Breast epithelium (tissue), 4 donors: ENCODE results near the gene COL8A1. TPM values are rescaled to one million over a fixed set of nuclear protein-coding genes. Genes with fewer than 3 reads are reported as not detected.
"Not testable (repeated sequence)": the region's sequence is repeated elsewhere in the genome, so short reads cannot be mapped to it uniquely, and the experiment has no call there.

Experiments
- DNase-seq, 2 donors: peaks; one replicate each; pipeline ENCODE4 v3.0.0-alpha.2; 2019; ENCODE audit warnings: low spot score in 2 of 2
- H3K27ac ChIP-seq, 2 donors: fragments of 200-600 bp; sonication (generic) in 1 of 2; one replicate each; pipeline ENCODE4 v1.5.1; 2016 to 2019; ENCODE audit warnings: mild to moderate bottlenecking in 1 of 2
- H3K27me3 ChIP-seq, 2 donors: fragments of 200-600 bp; sonication (generic) in 1 of 2; one replicate each; pipeline versions ENCODE4 v1.5.1 to v1.6.0; 2017 to 2019; ENCODE audit warnings: control low read depth in 1 of 2, mild to moderate bottlenecking in 1 of 2
- H3K36me3 ChIP-seq: fragments of 200-600 bp; one replicate; pipeline ENCODE4 v1.5.1; 2019
- H3K4me1 ChIP-seq, 2 donors: fragments of 200-600 bp; sonication (generic); one replicate each; pipeline ENCODE4 v1.5.1; 2016 to 2019; ENCODE audit warnings: control low read depth in 1 of 2
- H3K4me3 ChIP-seq, 3 donors: fragments of 200-600 bp; sonication (generic); 1 replicate in 2 of 3; 2 replicates in 1 of 3; pipeline ENCODE4 v1.5.1; 2016 to 2019; ENCODE audit warnings: mild to moderate bottlenecking in 3 of 3, moderate library complexity in 2 of 3
- H3K9me3 ChIP-seq, 2 donors: fragments of 200-600 bp; sonication (generic) in 1 of 2; one replicate each; pipeline ENCODE4 v1.5.1; 2016 to 2019; ENCODE audit warnings: control low read depth in 1 of 2
- CTCF ChIP-seq, 3 donors: fragments of 450-650 bp; IDR thresholded peaks; one replicate each; pipeline ENCODE4 v1.5.1; 2016 to 2017; ENCODE audit warnings: antibody characterized with exemption in 3 of 3, mild to moderate bottlenecking in 3 of 3, moderate library complexity in 3 of 3
- POLR2A ChIP-seq: fragments of 450-650 bp; IDR thresholded peaks from one replicate; pipeline ENCODE4 v1.6.1; 2016; ENCODE audit warnings: antibody characterized with exemption, mild to moderate bottlenecking, moderate library complexity
- POLR2AphosphoS5 ChIP-seq, 3 donors: sonication (generic); formaldehyde crosslinking; IDR thresholded peaks; one replicate each; pipeline ENCODE4 v1.6.1; 2017; ENCODE audit warnings: antibody characterized with exemption in 3 of 3
- intact Hi-C: fragments of 100-400 bp; cut with DNase I; formaldehyde crosslinking; loops from one replicate; pipeline ENCODE4 v1.15.1; 2023; ENCODE audit warnings: low total_unique reads
- total RNA-seq, 3 donors: library from RNA; depleted of rRNA; stranded (reverse); fragments of >200 nt; gene quantifications; one replicate each; pipeline ENCODE4 v1.1.0, GENCODE V29; 2016

Gene COL8A1
- total RNA-seq, 3 donors from 2014 or later, result 9.2 to 43.6 (median 13.6) TPM

GRCh38 chr3:99834211-99834957 is 196.0 kb downstream of the COL8A1 start:
- intact Hi-C loops, result loop anchor here (10.0 kb wide), 1 partner anchor 420 kb away; no protein-coding TSS in a partner anchor
- Histone ChIP-seq H3K4me1 (peaks cover 0 to 7% of the 10 kb centered on the region in 2 donors), H3K27ac (no peak overlapping the region)

GRCh38 chr3:99836681-99837080 is 198.3 kb downstream of the COL8A1 start:
- Histone ChIP-seq H3K4me3 (no peak overlapping the region), H3K9me3 (no peaks in the 10 kb centered on the region), H3K27me3 (no peaks in the 10 kb centered on the region), H3K27ac (no peak overlapping the region), H3K36me3 (no peaks in the 10 kb centered on the region), H3K4me1 (peaks cover 0 to 7% of the 10 kb centered on the region in 2 donors)
- DNase-seq, result no peak
- TF ChIP-seq CTCF (IDR thresholded peaks at IDR 0.05) (no peak), POLR2A (no peak), POLR2AphosphoS5 (IDR thresholded peaks at IDR 0.05) (no peak)
- intact Hi-C loops, result loop anchor here (10.0 kb wide), 1 partner anchor 418 kb away; no protein-coding TSS in a partner anchor

More at GRCh38 chr3:99834211-99834957, 196.0 kb downstream of the COL8A1 start:
- no peak overlapping the region for H3K4me3 ChIP-seq
- H3K36me3 ChIP-seq, result no peaks in the 10 kb centered on the region
- no peaks in the 10 kb centered on the region for H3K27me3 ChIP-seq
- H3K9me3 ChIP-seq, result no peaks in the 10 kb centered on the region
- no peak for DNase-seq
- no peak for TF ChIP-seq POLR2AphosphoS5 (IDR thresholded peaks at IDR 0.05)
- no peak for TF ChIP-seq CTCF (IDR thresholded peaks at IDR 0.05)
- TF ChIP-seq POLR2A, result no peak

- no peaks in the 10 kb centered on the region for H3K27me3 ChIP-seq
- no peak for DNase-seq
- intact Hi-C loops, result loop anchor here (10.0 kb wide), 1 partner anchor 417 kb away; no protein-coding TSS in a partner anchor
- no peaks in the 10 kb centered on the region for H3K9me3 ChIP-seq
- TF ChIP-seq POLR2A, result no peak
- TF ChIP-seq CTCF (IDR thresholded peaks at IDR 0.05), result no peak
- no peak for TF ChIP-seq POLR2AphosphoS5 (IDR thresholded peaks at IDR 0.05)
- H3K4me1 ChIP-seq, result peaks cover 0 to 7% of the 10 kb centered on the region in 2 donors
- no peak overlapping the region for H3K27ac ChIP-seq
- H3K36me3 ChIP-seq, result no peaks in the 10 kb centered on the region
- no peak overlapping the region for H3K4me3 ChIP-seq
These were observed 199.3 kb downstream of the COL8A1 start for GRCh38 chr3:99837715-99838114.

GRCh38 chr3:99838755-99839154 is 200.4 kb downstream of the COL8A1 start:
- H3K27ac ChIP-seq, result no peak overlapping the region
- peaks cover 0 to 7% of the 10 kb centered on the region in 2 donors for H3K4me1 ChIP-seq
- H3K36me3 ChIP-seq, result no peaks in the 10 kb centered on the region
- DNase-seq, result no peak
- H3K4me3 ChIP-seq, result no peak overlapping the region
- intact Hi-C loops, result loop anchor here (10.0 kb wide), 1 partner anchor 416 kb away; no protein-coding TSS in a partner anchor
- TF ChIP-seq POLR2A (no peak), CTCF (IDR thresholded peaks at IDR 0.05) (no peak)
- H3K27me3 ChIP-seq, result no peaks in the 10 kb centered on the region
- no peaks in the 10 kb centered on the region for H3K9me3 ChIP-seq

- H3K9me3 ChIP-seq, result no peaks in the 10 kb centered on the region
- no peaks in the 10 kb centered on the region for H3K36me3 ChIP-seq
- intact Hi-C loops, result loop anchor here (10.0 kb wide), 1 partner anchor 415 kb away; no protein-coding TSS in a partner anchor
- H3K27me3 ChIP-seq, result no peaks in the 10 kb centered on the region
- H3K4me1 ChIP-seq, result peaks cover 0 to 7% of the 10 kb centered on the region in 2 donors
- no peak overlapping the region for H3K27ac ChIP-seq
- no peak for DNase-seq
- H3K4me3 ChIP-seq, result no peak overlapping the region
- TF ChIP-seq CTCF (IDR thresholded peaks at IDR 0.05), result no peak
- no peak for TF ChIP-seq POLR2A
- no peak for TF ChIP-seq POLR2AphosphoS5 (IDR thresholded peaks at IDR 0.05)
These were observed 201.2 kb downstream of the COL8A1 start for GRCh38 chr3:99839613-99840012.

- DNase-seq, H3K4me1 ChIP-seq, H3K4me3 ChIP-seq, H3K27me3 ChIP-seq, H3K36me3 ChIP-seq, H3K27ac ChIP-seq, intact Hi-C loops, H3K9me3 ChIP-seq: not testable (repeated sequence)
These were observed 203.6 kb downstream of the COL8A1 start for GRCh38 chr3:99841949-99842348.
